HFFc6 (cell line): ENCODE results near the gene ATIC. TPM values are rescaled to one million over a fixed set of nuclear protein-coding genes. Genes with fewer than 3 reads are reported as not detected.

Source experiments
- DNase-seq: peaks from one replicate; pipeline ENCODE4 v3.0.0-alpha.2; 2018
- H3K27ac Mint-ChIP-seq: 2 replicates; pipeline ENCODE4 v1.8.0; 2020; ENCODE audit warnings: mild to moderate bottlenecking, mixed read lengths
- H3K27me3 Mint-ChIP-seq: 2 replicates; pipeline ENCODE4 v1.8.0; 2021; ENCODE audit warnings: mild to moderate bottlenecking, moderate library complexity, mixed read lengths; ENCODE audit not compliant: insufficient read depth
- H3K36me3 Mint-ChIP-seq: 2 replicates; pipeline ENCODE4 v1.8.0; 2021; ENCODE audit warnings: low read depth, mixed read lengths
- H3K4me1 Mint-ChIP-seq: 2 replicates; pipeline ENCODE4 v1.8.0; 2020; ENCODE audit warnings: low read depth, mixed read lengths
- H3K4me3 Mint-ChIP-seq: 2 replicates; pipeline ENCODE4 v1.8.0; 2020; ENCODE audit warnings: mild to moderate bottlenecking, moderate library complexity, mixed read lengths
- H3K9me3 Mint-ChIP-seq: 2 replicates; pipeline ENCODE4 v1.8.0; 2020; ENCODE audit warnings: mild to moderate bottlenecking, mixed read lengths
- CTCF ChIP-seq: fragments of 200-600 bp; sonication (generic); IDR thresholded peaks from 2 replicates; pipeline ENCODE4 v1.5.0; 2021; ENCODE audit warnings: antibody characterized with exemption, mild to moderate bottlenecking
- total RNA-seq, 6 experiments: library from RNA; stranded (reverse); fragmentation: NEBNext Ultra II Directional; extraction: Animal tissue kit (Norgen Biotek cat#: 25700); gene quantifications; 2 replicates in 1 of 6; 3 replicates in 5 of 6; pipeline ENCODE4 v1.2.3, GENCODE V29; 2021

Gene ATIC
- total RNA-seq, 6 experiments from 2014 or later: 137 to 156 (median 150) TPM

DNA sequence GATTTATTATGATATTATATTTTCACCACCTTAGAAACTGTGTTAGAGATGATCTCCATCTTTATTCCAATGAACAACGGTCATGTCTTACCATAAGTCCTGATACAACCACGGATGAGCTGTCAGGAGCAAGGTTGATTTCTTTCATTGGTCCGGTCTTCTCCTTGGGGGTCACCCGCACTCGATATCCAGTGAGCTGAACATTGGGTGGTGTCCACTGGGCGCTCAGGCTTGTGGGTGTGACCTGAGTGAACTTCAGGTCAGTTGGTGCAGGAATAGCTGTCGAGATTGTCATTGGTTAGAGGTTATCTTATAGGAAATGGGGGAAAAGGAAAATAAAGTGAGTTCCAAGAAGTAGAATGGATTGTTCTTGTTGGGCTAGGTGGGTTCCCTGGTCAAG, 67.2 kb downstream of the ATIC start:
- peaks cover 32% of the 10 kb centered on the region for H3K27me3 Mint-ChIP-seq
- DNase-seq: no peak
- no peak for TF ChIP-seq CTCF
- H3K27ac Mint-ChIP-seq: peak overlapping the region; percentile 81
- H3K9me3 Mint-ChIP-seq: peaks cover 4% of the 10 kb centered on the region; the same call in 1 of the 2 replicates
- peak overlapping the region; percentile 24; the same call in 1 of the 2 replicates for H3K4me3 Mint-ChIP-seq
- peaks cover 5% of the 10 kb centered on the region; the same call in 1 of the 2 replicates for H3K4me1 Mint-ChIP-seq
- H3K36me3 Mint-ChIP-seq: peaks cover 92% of the 10 kb centered on the region

GRCh38 chr2:215379948-215380347, 68.1 kb downstream of the ATIC start:
- no peak for TF ChIP-seq CTCF
- Mint-ChIP-seq H3K4me3 (no peak overlapping the region), H3K9me3 (peaks cover 4% of the 10 kb centered on the region; the same call in 1 of the 2 replicates), H3K27me3 (peaks cover 22% of the 10 kb centered on the region), H3K36me3 (peaks cover 83% of the 10 kb centered on the region), H3K27ac (peak overlapping the region; percentile 9), H3K4me1 (peaks cover 5% of the 10 kb centered on the region; the same call in 1 of the 2 replicates)
- DNase-seq: no peak

- Mint-ChIP-seq H3K4me1 (peaks cover 5% of the 10 kb centered on the region; the same call in 1 of the 2 replicates), H3K36me3 (peaks cover 75% of the 10 kb centered on the region), H3K4me3 (no peak overlapping the region; the same call in 1 of the 2 replicates), H3K27ac (no peak overlapping the region), H3K27me3 (peaks cover 27% of the 10 kb centered on the region), H3K9me3 (peaks cover 4% of the 10 kb centered on the region; the same call in 1 of the 2 replicates)
- no peak for TF ChIP-seq CTCF
- DNase-seq: no peak
Observed at GRCh38 chr2:215380699-215381098, 68.8 kb downstream of the ATIC start.

- TF ChIP-seq CTCF: no peak
- H3K36me3 Mint-ChIP-seq: peaks cover 72% of the 10 kb centered on the region
- peaks cover 33% of the 10 kb centered on the region for H3K27me3 Mint-ChIP-seq
- peak overlapping the region; percentile 13; the same call in 1 of the 2 replicates for H3K4me3 Mint-ChIP-seq
- peaks cover 5% of the 10 kb centered on the region; the same call in 1 of the 2 replicates for H3K4me1 Mint-ChIP-seq
- no peak for DNase-seq
- H3K9me3 Mint-ChIP-seq: peaks cover 4% of the 10 kb centered on the region; the same call in 1 of the 2 replicates
- H3K27ac Mint-ChIP-seq: peak overlapping the region; percentile 59
Observed at GRCh38 chr2:215382011-215382410, 70.2 kb downstream of the ATIC start.

GRCh38 chr2:215382480-215382879, 70.6 kb downstream of the ATIC start:
- Mint-ChIP-seq H3K9me3 (peaks cover 4% of the 10 kb centered on the region; the same call in 1 of the 2 replicates), H3K36me3 (peaks cover 71% of the 10 kb centered on the region), H3K27ac (peak overlapping the region; percentile 59), H3K4me1 (peaks cover 5% of the 10 kb centered on the region; the same call in 1 of the 2 replicates), H3K4me3 (peak overlapping the region; percentile 13; the same call in 1 of the 2 replicates), H3K27me3 (peaks cover 28% of the 10 kb centered on the region)
- no peak for TF ChIP-seq CTCF
- DNase-seq: no peak
